GM12872 (cell line): Measurements from ENCODE around the gene MKLN1.
A peak's percentile ranks its signal among the peaks of the same experiment; 100 is the strongest.

Experiments used
- CTCF ChIP-seq: IDR thresholded peaks from 3 replicates; pipeline ENCODE4 v1.5.1; 2011; ENCODE audit warnings: low read depth, mild to moderate bottlenecking, low read length, moderate library complexity; ENCODE audit not compliant: insufficient read depth

The MKLN1 gene

GRCh38 chr7:131540491-131541162, 213.0 kb downstream of the MKLN1 start:
- TF ChIP-seq CTCF, result no peak

GRCh38 chr7:131543298-131543697, 215.6 kb downstream of the MKLN1 start:
- TF ChIP-seq CTCF, result no peak

- no peak for TF ChIP-seq CTCF
These were observed 216.3 kb downstream of the MKLN1 start for GRCh38 chr7:131544021-131544420.

- peak; percentile 35; the same call in 1 of the 3 replicates for TF ChIP-seq CTCF
These were observed 217.0 kb downstream of the MKLN1 start for GRCh38 chr7:131544449-131545301.

- TF ChIP-seq CTCF, result no peak
These were observed 218.4 kb downstream of the MKLN1 start for GRCh38 chr7:131546126-131546525.
